Stimulated activated CD4-positive, alpha-beta T cell treated with anti-CD3 and anti-CD28 coated beads, Interleukin-12 subunit alpha, Interleukin-12 subunit beta, amount 100 ng/mL, for 48 hours (primary cell): ENCODE data around the gene CRELD2.

Source experiments
- DNase-seq, 3 donors: peaks; one replicate each; pipeline ENCODE4 v3.0.0-alpha.2; 2020; ENCODE audit warnings: low read depth in 2 of 3, low spot score in 1 of 3

The CRELD2 gene

GRCh38 chr22:49945042-49945794 is 26.8 kb downstream of the CRELD2 start:
- DNase-seq, result peak in 1 of 3 donors; percentile 56

- no peak for DNase-seq
These were observed 28.3 kb downstream of the CRELD2 start for GRCh38 chr22:49946612-49947295.

- no peak for DNase-seq
These were observed 28.8 kb downstream of the CRELD2 start for GRCh38 chr22:49947296-49947622.

GRCh38 chr22:49948116-49948957 is 29.9 kb downstream of the CRELD2 start:
- no peak for DNase-seq

GRCh38 chr22:49948958-49949913 is 30.8 kb downstream of the CRELD2 start:
- DNase-seq, result no peak

- no peak for DNase-seq
These were observed 31.5 kb downstream of the CRELD2 start for GRCh38 chr22:49949914-49950292.

- no peak for DNase-seq
These were observed 32.1 kb downstream of the CRELD2 start for GRCh38 chr22:49950396-49950994.

- DNase-seq, result peak in 1 of 3 donors; percentile 66
These were observed 32.7 kb downstream of the CRELD2 start for GRCh38 chr22:49951000-49951677.

- no peak for DNase-seq
These were observed 33.2 kb downstream of the CRELD2 start for GRCh38 chr22:49951678-49951985.

GRCh38 chr22:49951986-49952896 is 33.8 kb downstream of the CRELD2 start:
- DNase-seq, result no peak

GRCh38 chr22:49953027-49953679 is 34.7 kb downstream of the CRELD2 start:
- DNase-seq, result no peak

GRCh38 chr22:49953680-49954344 is 35.4 kb downstream of the CRELD2 start:
- DNase-seq, result no peak

- DNase-seq, result no peak
These were observed 35.9 kb downstream of the CRELD2 start for GRCh38 chr22:49954354-49954753.

GRCh38 chr22:49954991-49955580 is 36.7 kb downstream of the CRELD2 start:
- DNase-seq, result no peak

GRCh38 chr22:49955581-49956417 is 37.4 kb downstream of the CRELD2 start:
- no peak for DNase-seq

GRCh38 chr22:49956418-49956770 is 38.0 kb downstream of the CRELD2 start:
- no peak for DNase-seq
